ENCODE data around the gene IFTAP. TPM values are rescaled to one million over a fixed set of nuclear protein-coding genes. Genes with fewer than 3 reads are reported as not detected.

IFTAP gene
- total RNA-seq, 1 experiment from 2014 or later: 27.6 TPM

Other genes starting within 250 kb of the IFTAP start
- 7.2 and 8.6 TPM in 2 replicates for gene TRAF6, start 84.2 kb upstream of the IFTAP start, total RNA-seq (2014; rRNA removed)
- gene RAG1, start 26.5 kb upstream of the IFTAP start, total RNA-seq (2014; rRNA removed): 0.71 and 0.75 TPM in 2 replicates
- gene RAG2, start 3.7 kb downstream of the IFTAP start, total RNA-seq (2014; rRNA removed): not detected in 2 replicates